Subcutaneous adipose tissue (tissue), 4 donors: ENCODE results near the gene ATP4A. TPM values are rescaled to one million over a fixed set of nuclear protein-coding genes. Genes with fewer than 3 reads are reported as not detected.

Experiments used
- total RNA-seq, 4 donors: library from RNA; depleted of rRNA; stranded (reverse); fragments of >200 nt; gene quantifications; one replicate each; pipeline ENCODE4 v1.1.0, GENCODE V29; 2016
- TF ChIP-seq, protein P1 (sequence below): fragments of 450-650 bp; IDR thresholded peaks from one replicate; pipeline ENCODE4 v1.5.1; 2016; ENCODE audit warnings: low read depth, mild to moderate bottlenecking, control low read depth, antibody characterized with exemption, moderate library complexity

Gene ATP4A
- total RNA-seq, 4 donors from 2014 or later = not detected

DNA sequence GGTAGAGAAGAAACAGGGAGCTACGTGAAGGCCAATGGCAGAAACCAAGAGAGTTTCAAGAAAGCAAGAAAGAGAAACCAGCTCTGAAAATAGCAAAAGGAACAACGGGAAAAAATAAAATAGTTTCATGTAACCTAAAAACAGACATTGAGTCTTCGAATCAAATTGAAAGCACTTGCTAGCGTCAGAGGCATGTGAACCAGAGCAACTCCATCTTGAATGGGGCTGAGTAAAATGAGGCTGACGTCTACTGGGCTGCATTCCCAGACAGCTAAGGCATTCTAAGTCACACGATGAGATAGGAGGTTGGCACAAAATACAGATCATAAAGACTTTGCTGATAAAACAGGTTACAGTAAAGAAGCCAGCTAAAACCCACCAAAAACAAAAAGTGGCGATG lies 15.2 kb upstream of the ATP4A start:
- TF ChIP-seq, protein P1, sequence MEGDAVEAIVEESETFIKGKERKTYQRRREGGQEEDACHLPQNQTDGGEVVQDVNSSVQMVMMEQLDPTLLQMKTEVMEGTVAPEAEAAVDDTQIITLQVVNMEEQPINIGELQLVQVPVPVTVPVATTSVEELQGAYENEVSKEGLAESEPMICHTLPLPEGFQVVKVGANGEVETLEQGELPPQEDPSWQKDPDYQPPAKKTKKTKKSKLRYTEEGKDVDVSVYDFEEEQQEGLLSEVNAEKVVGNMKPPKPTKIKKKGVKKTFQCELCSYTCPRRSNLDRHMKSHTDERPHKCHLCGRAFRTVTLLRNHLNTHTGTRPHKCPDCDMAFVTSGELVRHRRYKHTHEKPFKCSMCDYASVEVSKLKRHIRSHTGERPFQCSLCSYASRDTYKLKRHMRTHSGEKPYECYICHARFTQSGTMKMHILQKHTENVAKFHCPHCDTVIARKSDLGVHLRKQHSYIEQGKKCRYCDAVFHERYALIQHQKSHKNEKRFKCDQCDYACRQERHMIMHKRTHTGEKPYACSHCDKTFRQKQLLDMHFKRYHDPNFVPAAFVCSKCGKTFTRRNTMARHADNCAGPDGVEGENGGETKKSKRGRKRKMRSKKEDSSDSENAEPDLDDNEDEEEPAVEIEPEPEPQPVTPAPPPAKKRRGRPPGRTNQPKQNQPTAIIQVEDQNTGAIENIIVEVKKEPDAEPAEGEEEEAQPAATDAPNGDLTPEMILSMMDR = no peak

DNA sequence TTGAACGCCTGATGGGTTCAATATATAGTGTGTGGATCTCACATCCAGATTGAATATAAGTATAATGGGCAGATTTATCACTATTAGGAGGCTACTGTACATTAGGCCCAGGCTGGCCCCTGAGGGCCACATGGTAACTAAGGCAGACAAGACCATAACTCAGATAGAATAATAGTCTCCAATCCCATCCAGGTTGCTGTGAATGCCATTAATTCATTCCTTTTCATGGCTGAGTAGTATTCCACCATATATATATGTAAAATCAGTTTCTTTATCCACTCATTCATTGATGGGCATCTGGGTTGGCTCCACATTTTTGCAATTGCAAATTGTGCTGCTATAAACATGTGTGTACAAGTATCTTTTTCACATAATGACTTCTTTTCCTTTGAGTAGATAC lies 14.5 kb upstream of the ATP4A start:
- TF ChIP-seq, protein P1 = no peak

DNA sequence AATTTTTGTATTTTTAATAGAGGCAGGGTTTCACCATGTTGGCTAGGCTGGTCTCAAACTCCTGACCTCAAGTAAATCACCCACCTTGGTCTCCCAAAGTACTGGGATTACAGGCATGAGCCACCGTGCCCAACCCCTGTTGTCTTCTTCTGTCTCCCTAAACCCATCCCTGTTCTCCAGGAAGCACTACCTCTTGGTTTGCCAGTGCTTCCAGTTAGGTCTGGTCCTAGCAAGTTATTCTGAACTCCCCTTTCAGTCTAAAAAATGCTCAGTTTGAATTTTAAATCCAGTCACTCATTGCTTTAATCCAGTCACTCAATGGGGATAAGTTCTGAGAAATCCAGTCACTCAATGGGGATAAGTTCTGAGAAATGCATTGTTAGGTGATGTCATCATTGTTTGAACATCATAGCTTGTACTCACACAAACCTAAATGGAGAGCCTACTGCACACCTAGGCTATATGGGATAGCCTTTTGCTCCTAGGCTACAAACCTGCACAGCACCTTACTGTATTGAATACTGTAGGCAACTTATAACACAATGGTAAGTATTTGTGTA lies 8.0 kb upstream of the ATP4A start:
- TF ChIP-seq, protein P1 = no peak

DNA sequence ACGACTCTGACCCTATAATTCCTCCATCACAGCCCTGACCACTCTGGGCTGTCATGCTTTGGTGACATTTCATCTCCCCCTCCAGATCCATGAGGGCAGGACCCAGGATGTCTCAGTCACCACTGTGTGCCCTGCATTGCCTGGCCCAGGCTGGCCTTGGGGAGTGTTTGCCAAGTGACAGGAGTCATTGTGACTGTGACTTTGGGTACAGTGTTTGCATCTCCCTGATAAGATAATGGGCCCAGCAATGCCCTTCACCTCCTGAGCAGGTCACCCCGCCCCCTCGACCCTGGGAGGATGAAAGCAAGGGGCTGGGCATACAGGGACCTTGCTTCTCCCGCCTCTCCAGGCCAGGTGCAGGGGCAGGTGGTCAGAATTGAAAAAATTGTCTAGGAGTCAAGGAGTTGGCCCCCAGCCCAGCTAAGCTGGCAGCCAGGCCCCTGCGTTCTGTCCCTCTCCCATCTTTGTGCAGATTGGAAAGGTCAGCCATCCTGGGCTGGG lies 5.9 kb upstream of the ATP4A start:
- TF ChIP-seq, protein P1 = no peak

DNA sequence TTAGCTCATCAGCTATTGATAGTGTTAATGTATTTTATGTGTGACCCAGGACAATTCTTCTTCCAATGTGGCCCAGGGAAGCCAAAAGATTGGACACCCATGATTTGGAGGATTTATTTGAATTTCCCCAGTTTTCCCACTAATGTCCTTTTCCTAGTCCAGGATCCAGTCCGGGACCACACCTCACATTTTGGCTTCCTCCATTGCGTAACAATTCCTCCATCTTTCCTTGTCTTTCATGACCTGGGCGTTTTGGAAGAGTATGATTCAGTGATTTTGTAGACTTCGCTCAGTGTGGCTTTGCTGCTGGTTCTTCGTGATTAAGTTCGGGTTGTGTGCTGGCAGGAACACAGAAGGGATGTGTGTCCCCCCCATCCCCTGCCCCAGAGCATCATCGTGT lies 3.3 kb upstream of the ATP4A start:
- TF ChIP-seq, protein P1 = no peak

DNA sequence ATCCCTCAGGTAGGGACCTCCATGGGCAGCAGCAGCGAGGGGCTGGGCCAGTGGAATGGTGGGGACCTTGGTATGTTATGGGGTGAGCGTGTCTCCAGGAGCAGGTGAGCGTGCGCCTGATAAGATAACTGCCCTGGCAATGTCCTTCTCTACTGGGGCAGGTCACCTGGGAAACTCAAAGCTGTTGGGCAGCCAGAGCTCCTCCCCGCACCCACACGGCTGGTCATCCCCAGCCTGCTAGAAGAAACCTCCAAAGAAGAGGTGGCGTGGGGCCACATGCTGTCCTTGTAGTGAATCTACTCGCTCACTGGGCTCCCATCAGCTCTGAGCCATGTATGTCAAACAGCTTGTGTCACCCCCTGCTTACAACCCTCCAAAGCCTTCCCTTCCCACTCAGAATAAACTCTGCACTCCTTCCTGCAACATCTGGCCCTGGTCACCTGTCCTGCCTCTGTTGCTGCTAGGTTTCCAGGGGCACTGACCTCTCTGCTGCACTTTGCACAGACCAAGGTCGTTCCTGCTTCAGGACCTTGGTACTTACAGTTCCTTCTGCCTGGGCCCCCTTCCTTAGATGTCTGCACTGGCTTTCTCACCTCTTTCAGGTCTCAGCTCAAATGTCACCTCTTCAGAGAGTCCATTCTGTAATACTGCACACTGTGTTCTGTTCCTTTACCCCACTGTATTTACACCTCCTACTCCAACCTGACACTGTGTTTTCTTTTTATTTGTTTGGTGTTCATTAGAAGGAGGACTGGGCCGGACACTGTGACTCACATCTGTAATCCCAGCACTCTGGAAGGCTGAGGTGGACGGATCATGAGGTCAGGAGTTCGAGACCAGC lies 1.8 kb upstream of the ATP4A start:
- TF ChIP-seq, protein P1 = no peak

DNA sequence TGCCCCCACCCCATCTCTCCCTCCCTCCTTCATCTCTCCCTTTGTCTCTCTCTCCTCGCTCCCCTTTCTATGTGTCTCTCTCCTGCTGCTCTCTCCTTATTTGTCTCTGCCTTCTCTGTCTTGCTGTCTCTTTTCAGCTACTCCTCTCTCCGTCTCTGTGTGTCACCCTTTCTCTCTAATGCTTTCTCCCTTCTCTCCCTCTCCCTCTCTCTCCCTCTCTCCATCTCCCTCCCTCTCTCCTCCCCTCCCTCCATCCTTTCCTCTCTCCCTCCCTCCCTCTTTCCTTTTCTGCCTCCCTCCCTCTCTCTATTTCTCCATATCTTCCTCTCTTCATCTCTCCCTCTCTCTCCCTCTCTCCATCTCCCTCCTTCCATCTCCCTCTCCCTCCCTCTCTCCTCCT lies 682 bp downstream of the ATP4A start:
- TF ChIP-seq, protein P1 = no peak
